HG03135 (cell line): ENCODE data around the gene CDC42BPB.
"Not testable (repeated sequence)": the region's sequence is repeated elsewhere in the genome, so short reads cannot be mapped to it uniquely, and the experiment has no call there.

Experiments used
- ATAC-seq: cut with Tn5 transposase; IDR thresholded peaks from one replicate; pipeline ENCODE4 v1.9.1; 2021; ENCODE audit warnings: mild to moderate bottlenecking, moderate library complexity; ENCODE audit not compliant: unreplicated experiment

Gene CDC42BPB

DNA sequence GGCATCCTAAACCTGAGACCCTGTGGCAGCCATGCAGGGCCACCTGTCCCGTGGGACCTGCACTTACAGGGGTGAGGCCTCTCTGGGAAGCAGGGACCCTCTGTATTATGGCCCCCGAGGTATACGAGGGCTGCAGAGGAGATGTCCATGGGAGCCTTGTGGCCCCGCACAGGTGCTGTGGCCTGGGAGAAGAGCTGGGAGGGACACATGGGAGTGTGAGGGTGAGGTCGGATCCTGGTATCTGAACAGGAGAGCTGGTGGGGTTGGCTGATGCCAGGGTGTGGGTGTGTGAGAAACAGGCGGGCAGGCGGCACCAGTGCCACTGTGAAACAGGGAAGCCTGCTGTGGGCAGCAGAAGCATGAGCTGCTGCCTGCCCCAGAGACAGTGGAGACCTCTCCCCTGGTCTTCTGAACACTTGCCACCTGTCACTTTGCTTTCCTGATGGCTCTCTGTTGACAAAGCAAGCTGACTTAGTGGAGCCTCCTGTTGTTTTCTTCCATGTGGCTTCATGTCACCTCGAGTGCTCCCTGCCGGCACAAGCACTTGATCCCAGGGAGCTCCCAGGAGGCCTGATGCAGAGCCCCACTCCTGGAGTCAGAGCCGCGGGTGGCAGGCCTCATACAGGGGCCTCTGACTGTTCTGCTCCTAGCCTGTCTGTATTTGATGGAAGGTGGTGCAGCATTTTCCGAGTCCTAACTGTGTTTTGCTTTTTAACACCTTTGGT, 154.7 kb downstream of the CDC42BPB start:
- no peak for ATAC-seq

- ATAC-seq: peak; percentile 8
Observed at GRCh38 chr14:102902086-102902485, 155.3 kb downstream of the CDC42BPB start.

GRCh38 chr14:102901633-102902032, 155.7 kb downstream of the CDC42BPB start:
- ATAC-seq: peak; percentile 72

DNA sequence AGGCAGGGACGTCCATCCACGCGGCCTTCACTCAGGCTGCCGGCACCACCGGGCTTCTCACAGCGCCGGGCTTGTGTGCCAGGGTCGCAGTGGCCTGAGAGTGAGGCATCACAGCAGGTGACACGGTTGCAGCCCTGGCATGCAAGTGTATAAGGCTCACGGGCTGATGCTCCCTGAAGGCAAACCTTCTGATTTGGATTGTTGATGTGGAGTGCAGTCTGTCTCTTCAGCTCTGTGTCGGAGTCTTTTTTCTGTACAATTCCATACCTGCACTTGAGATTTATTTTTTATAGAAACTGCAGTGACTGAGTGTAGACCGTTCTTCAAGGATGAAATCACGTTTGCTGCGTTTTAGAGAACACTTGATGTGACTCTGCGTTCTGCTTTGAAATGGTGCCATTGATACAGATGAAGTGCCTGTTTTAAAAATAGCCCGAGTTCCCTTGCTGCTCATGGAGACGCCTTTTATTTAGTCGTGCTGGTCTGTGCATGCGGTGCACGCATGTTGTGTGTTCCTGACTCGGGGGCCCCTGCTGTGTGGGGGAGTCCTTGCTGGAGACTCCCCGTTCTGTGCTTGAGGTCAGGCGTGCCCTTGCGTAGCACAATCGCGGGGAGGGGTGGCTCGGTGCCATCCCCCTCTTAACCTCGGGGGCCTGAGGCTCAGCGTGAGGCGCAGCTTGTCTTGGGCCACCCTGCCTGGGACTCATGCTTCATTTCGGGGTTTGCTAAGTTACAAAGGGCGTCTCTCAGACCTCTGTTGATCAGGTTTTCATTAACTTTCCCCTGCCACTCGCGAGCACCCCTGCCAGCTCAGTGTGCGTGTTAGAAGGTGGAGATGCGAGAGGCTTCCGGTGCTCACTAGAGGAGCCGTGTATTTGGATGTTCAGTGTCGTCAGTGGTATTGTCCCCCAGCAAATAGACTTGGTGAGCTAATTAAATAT, 156.4 kb downstream of the CDC42BPB start:
- peak; percentile 54 for ATAC-seq

DNA sequence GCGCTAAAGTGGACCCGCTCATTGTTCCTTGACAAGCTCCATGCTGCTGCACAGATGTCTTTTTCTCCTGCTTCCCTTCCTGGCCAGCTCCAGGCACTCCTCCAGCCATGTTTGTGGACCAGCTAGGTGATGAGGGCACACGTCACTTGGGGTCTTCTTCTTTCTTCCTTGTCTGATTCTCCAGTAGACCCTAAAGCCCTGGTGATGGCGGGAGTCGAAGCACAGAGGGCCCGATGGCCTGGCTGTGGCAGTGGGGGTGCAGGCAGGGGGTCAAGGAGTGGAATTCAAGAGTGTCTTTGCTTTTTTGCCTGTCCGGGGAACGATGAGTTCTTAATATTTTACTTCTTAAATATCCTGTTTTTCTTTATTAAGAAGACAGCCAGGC, 157.8 kb downstream of the CDC42BPB start:
- ATAC-seq: no peak

- no peak for ATAC-seq
Observed at GRCh38 chr14:102898776-102899515, 158.4 kb downstream of the CDC42BPB start.

DNA sequence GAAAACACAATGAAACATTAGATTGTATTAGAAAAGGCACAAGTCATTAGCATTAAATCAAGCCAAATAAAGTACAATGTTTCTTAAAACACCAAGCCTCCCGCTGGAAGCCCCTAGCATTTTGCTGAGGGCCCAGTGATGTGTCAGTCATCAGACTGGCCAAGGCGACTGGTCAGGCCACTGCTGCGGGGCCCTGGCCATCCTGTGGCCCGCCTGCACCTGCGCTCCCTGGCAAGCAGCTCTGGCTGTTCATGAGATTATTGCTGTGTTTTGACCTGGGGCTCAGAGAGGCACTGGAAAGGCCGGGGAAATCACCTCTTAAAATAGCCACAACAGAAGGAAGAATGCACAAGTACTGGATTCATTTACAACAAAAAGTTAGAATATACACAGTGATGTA, 159.1 kb downstream of the CDC42BPB start:
- ATAC-seq: no peak

DNA sequence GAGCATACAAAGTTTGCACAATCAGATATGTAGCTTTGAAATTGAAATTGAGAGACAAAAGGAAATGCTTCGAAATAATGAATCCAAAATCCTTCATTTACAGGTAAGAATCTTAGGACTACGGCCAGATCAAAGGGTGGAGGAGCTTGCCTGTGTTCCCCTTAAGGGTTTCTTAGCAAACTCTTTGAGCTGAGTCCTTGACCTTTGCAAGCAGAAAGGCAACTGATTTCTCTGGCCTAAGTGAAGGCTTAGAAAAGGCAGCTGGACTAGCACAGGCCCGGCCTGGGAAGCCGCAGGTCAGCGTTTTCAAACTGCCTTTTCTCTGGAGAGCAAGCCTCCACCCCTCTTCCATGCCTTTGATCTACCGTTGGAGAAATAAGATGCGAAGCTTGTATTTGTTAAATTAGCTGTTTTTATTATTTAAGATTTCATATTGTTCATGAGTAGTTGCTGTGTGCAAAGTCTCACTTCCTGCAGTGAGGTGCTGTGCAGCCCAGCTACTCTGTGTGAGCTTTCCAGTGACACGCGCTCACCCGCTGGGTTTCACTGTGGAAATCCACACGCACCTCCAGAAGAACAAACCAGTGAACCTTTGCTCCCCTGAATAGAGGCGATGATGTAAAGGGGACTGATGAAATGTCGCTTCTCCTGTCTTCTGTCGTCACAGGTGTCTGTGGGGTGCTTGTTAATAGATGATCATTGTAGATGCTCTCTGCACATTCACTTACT, 159.9 kb downstream of the CDC42BPB start:
- ATAC-seq: no peak

DNA sequence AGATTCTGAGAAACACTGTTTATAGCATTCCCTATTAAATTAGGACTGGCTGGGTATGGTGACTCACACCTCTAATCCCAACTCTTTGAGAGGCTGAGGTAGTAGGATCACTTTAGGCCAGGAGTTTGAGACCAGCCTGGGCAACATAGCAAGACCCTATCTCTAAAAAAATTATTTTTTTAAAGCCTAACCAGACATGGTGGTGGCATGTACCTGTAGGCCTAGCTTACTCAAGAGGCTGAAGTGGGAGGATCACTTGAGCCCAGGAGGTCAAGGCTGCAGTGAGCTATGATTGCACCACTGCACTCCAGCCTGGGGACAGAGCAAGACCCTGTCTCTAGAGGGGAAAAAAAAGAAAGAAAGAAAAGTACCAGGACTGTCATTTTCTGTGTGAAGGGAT, 160.6 kb downstream of the CDC42BPB start:
- ATAC-seq: not testable (repeated sequence)

- no peak for ATAC-seq
Observed at GRCh38 chr14:102893452-102893851, 163.9 kb downstream of the CDC42BPB start.

DNA sequence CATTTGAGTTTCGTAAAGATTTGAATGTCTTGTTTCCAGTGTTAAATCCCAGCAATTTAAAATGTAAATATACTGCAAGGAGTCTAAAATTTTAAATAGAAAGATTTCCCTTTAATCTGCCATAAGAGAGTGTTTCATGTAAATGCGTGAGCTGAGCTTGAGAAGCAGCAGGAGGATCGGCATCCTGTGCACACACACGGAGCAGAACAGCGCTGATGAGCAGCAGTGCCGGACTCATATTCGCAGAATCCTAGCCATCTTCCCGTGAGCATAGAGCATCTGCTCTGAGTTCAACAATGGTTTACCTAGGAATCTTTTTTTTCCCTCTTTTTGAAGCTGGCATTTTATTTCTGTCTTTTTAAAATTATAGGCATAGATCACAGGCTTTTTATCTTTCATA, 164.7 kb downstream of the CDC42BPB start:
- no peak for ATAC-seq

GRCh38 chr14:102891556-102891955, 165.8 kb downstream of the CDC42BPB start:
- no peak for ATAC-seq

DNA sequence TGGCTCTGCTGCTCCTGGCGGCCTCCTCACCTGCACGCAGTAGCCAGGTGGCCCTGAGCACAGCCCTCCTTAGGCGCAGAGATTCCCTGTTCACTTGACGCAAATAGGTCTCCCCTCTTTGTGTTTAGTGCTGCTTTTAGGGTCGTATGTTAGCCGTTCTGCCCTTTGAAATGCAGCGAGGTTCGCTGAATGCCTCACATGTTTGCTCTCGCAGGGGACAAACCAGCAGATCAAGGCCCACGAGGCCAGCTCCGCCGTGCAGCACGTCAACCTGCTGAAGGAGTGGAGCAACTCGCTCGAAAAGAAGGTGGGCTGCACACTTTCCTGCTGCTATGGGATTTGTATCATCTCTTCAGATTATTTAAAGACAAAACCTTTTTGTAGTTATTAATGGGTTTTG, 166.2 kb downstream of the CDC42BPB start:
- no peak for ATAC-seq

- ATAC-seq: no peak
Observed at GRCh38 chr14:102889615-102890014, 167.7 kb downstream of the CDC42BPB start.

GRCh38 chr14:102888748-102889147, 168.6 kb downstream of the CDC42BPB start:
- ATAC-seq: no peak

DNA sequence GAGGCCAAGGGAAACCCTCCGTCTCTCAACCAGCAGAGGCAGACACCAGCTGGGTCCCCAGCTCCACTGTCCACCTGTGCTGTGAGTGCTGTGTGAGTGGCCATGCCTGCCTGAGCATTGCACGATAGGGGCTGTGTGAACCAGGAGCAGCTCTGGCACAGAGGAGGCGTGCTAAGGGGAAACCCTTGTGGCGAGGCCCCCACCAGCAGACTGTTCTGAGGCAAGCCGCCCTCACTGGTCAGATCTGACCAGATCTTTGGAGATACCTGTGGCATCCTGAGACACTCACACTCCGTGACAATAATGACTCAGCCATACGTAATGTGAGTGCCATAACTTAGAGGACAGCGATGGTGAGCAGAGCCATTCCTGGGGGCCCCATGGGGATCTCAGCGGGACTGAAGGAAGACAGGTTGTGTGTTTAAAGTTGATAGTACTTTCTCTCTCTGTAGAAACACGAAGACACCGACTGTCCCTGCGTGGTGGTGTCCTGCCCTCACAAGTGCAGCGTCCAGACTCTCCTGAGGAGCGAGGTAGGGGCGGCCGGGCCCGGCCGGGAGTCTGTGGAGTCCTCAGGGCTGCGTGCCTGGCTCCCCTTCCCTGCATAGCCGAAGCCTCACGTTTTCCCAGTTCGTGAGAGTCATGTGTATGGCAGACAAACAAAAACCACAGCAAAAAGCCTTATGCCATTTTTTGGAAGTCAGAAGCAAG, 171.5 kb downstream of the CDC42BPB start:
- no peak for ATAC-seq

DNA sequence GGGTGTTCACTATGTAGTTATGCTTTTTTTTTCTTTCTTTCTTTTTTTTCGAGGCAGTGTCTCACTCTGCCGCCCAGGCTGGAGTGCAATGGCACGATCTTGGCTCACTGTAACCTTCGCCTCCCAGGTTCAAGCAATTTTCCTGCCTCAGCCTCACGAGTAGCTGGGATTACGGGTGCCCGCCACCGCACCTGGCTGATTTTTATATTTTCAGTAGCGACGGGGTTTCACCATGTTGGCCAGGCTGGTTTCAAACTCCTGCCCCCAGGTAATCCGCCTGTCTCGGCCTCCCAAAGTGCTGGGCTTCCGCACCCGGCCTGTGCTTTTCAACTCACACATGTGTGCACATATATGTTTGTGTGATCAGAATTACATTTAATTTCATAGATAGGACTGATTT, 173.8 kb downstream of the CDC42BPB start:
- no peak for ATAC-seq

DNA sequence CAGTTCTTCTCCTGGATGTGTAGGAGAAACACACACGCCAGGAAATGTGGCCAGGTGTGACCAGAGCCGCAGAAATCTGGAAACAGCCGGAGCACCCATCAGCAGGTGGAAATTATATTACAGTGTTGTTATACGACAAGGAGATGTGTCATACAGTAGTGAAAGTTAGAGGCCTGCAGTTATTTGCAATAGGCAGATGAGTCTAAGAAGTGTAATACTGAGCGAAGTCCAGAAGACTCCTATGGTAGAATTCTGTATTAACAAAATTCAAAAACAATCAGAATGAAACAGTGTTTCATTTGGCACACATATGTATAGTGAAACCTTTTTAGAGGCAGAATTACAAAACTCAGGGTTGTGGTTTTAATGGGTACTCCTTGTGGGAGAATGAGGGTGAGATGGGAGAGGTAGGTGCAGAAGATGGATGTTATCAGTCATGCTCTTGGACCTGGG, 174.2 kb downstream of the CDC42BPB start:
- no peak for ATAC-seq
